ENCODE measurements around the gene CACNA1C. TPM values are rescaled to one million over a fixed set of nuclear protein-coding genes. Genes with fewer than 3 reads are reported as not detected.

CACNA1C gene
- total and polyA plus RNA-seq, 2 donors (not counting 1 experiment from before 2014, with no cell fraction given), result 7.6 to 11.4 TPM

GRCh38 chr12:2016862-2017545 lies 35.8 kb upstream of the CACNA1C start:
- DNase-seq (ENCODE audit: low read depth in 2 of 2), result no peak
- H3K79me2 ChIP-seq (ENCODE audit: control insufficient read depth, insufficient read depth, low read length), result no peaks in the 10 kb centered on the region
- no peaks in the 10 kb centered on the region for H3K36me3 ChIP-seq (ENCODE audit: control insufficient read depth, insufficient read depth, low read length)
- no peak overlapping the region for H3K4me2 ChIP-seq (ENCODE audit: extremely low read depth, insufficient read depth, low read length)
- H3K27ac ChIP-seq (ENCODE audit: insufficient read depth, low read length), result no peak overlapping the region
- no peaks in the 10 kb centered on the region for H3K4me1 ChIP-seq (ENCODE audit: control insufficient read depth, extremely low read depth, insufficient read depth, low read length)
- no peaks in the 10 kb centered on the region for H3K9me3 ChIP-seq (ENCODE audit: control insufficient read depth, insufficient read depth, low read depth, low read length)
- H3K4me3 ChIP-seq (replicated peaks in 1 of 4; ENCODE audit: control extremely low read depth in 1 of 4, insufficient read depth in 1 of 4, low read depth in 3 of 4, low read length in 4 of 4), result no peak overlapping the region
- no peaks in the 10 kb centered on the region for H3K27me3 ChIP-seq (ENCODE audit: control insufficient read depth, insufficient read depth, low read length)
- no peak overlapping the region for H2AFZ ChIP-seq (ENCODE audit: low read length)
- TF ChIP-seq CTCF (conservative IDR thresholded peaks at IDR 0.05 in 1 of 2, IDR thresholded peaks at IDR 0.05 in 1 of 2; ENCODE audit: low read depth in 1 of 2, low read length in 2 of 2), result no peak
- no peak for TF ChIP-seq EZH2 (IDR thresholded peaks at IDR 0.05; ENCODE audit: low read length, missing control alignments)
- H3K9ac ChIP-seq (ENCODE audit: insufficient read depth, low read length), result no peak overlapping the region
- no peaks in the 10 kb centered on the region for H4K20me1 ChIP-seq (ENCODE audit: control insufficient read depth, extremely low read depth, insufficient read depth, low read length)

- Histone ChIP-seq H3K79me2 (ENCODE audit: control insufficient read depth, insufficient read depth, low read length) (no peaks in the 10 kb centered on the region), H4K20me1 (ENCODE audit: control insufficient read depth, extremely low read depth, insufficient read depth, low read length) (no peaks in the 10 kb centered on the region), H3K4me1 (ENCODE audit: control insufficient read depth, extremely low read depth, insufficient read depth, low read length) (no peaks in the 10 kb centered on the region), H3K4me2 (ENCODE audit: extremely low read depth, insufficient read depth, low read length) (no peak overlapping the region), H3K27ac (ENCODE audit: insufficient read depth, low read length) (no peak overlapping the region), H2AFZ (ENCODE audit: low read length) (no peak overlapping the region), H3K9ac (ENCODE audit: insufficient read depth, low read length) (no peak overlapping the region), H3K4me3 (replicated peaks in 1 of 4; ENCODE audit: control extremely low read depth in 1 of 4, insufficient read depth in 1 of 4, low read depth in 3 of 4, low read length in 4 of 4) (no peak overlapping the region), H3K9me3 (ENCODE audit: control insufficient read depth, insufficient read depth, low read depth, low read length) (no peaks in the 10 kb centered on the region), H3K27me3 (ENCODE audit: control insufficient read depth, insufficient read depth, low read length) (no peaks in the 10 kb centered on the region), H3K36me3 (ENCODE audit: control insufficient read depth, insufficient read depth, low read length) (no peaks in the 10 kb centered on the region)
- TF ChIP-seq CTCF (conservative IDR thresholded peaks at IDR 0.05 in 1 of 2, IDR thresholded peaks at IDR 0.05 in 1 of 2; ENCODE audit: low read depth in 1 of 2, low read length in 2 of 2), result no peak
- no peak for TF ChIP-seq EZH2 (IDR thresholded peaks at IDR 0.05; ENCODE audit: low read length, missing control alignments)
- peak in 1 of 2 donors; percentile 11 for DNase-seq (ENCODE audit: low read depth in 2 of 2)
These were observed 35.0 kb upstream of the CACNA1C start for GRCh38 chr12:2017546-2018337.

GRCh38 chr12:2018391-2018790 lies 34.4 kb upstream of the CACNA1C start:
- H4K20me1 ChIP-seq (ENCODE audit: control insufficient read depth, extremely low read depth, insufficient read depth, low read length), result no peaks in the 10 kb centered on the region
- H3K4me3 ChIP-seq (replicated peaks in 1 of 4; ENCODE audit: control extremely low read depth in 1 of 4, insufficient read depth in 1 of 4, low read depth in 3 of 4, low read length in 4 of 4), result no peak overlapping the region
- H3K36me3 ChIP-seq (ENCODE audit: control insufficient read depth, insufficient read depth, low read length), result no peaks in the 10 kb centered on the region
- no peak overlapping the region for H3K9ac ChIP-seq (ENCODE audit: insufficient read depth, low read length)
- H3K79me2 ChIP-seq (ENCODE audit: control insufficient read depth, insufficient read depth, low read length), result no peaks in the 10 kb centered on the region
- DNase-seq (ENCODE audit: low read depth in 2 of 2), result no peak
- no peak overlapping the region for H3K27ac ChIP-seq (ENCODE audit: insufficient read depth, low read length)
- H3K9me3 ChIP-seq (ENCODE audit: control insufficient read depth, insufficient read depth, low read depth, low read length), result no peaks in the 10 kb centered on the region
- TF ChIP-seq EZH2 (IDR thresholded peaks at IDR 0.05; ENCODE audit: low read length, missing control alignments) (no peak), CTCF (conservative IDR thresholded peaks at IDR 0.05 in 1 of 2, IDR thresholded peaks at IDR 0.05 in 1 of 2; ENCODE audit: low read depth in 1 of 2, low read length in 2 of 2) (no peak)
- no peaks in the 10 kb centered on the region for H3K4me1 ChIP-seq (ENCODE audit: control insufficient read depth, extremely low read depth, insufficient read depth, low read length)
- no peak overlapping the region for H2AFZ ChIP-seq (ENCODE audit: low read length)
- H3K4me2 ChIP-seq (ENCODE audit: extremely low read depth, insufficient read depth, low read length), result no peak overlapping the region
- H3K27me3 ChIP-seq (ENCODE audit: control insufficient read depth, insufficient read depth, low read length), result peaks cover under 1% of the 10 kb centered on the region
